SK-N-MC (cell line): ENCODE data around the gene ZNF681.
"Not testable (repeated sequence)": the region's sequence is repeated elsewhere in the genome, so short reads cannot be mapped to it uniquely, and the experiment has no call there.

Source experiments
- EZH2 ChIP-seq: fragments of 200-600 bp; sonication (generic); IDR thresholded peaks from one replicate; pipeline ENCODE4 v1.6.1; 2017; ENCODE audit warnings: antibody characterized with exemption
- FOXP2 ChIP-seq: optimal IDR thresholded peaks from 2 replicates; pipeline ENCODE3; 2011; ENCODE audit warnings: mild to moderate bottlenecking, moderate library complexity; ENCODE audit not compliant: insufficient read depth; ENCODE audit errors: extremely low read length, control extremely low read depth
- POLR2AphosphoS5 ChIP-seq: IDR thresholded peaks from 2 replicates; pipeline ENCODE4 v1.6.1; 2012; ENCODE audit warnings: mild to moderate bottlenecking, low read depth, low read length, borderline replicate concordance

GRCh38 chr19:23692937-23693336, 65.8 kb downstream of the ZNF681 start:
- not testable (repeated sequence) for TF ChIP-seq EZH2, POLR2AphosphoS5, FOXP2
